Nephron progenitor cell (in vitro differentiated cells): ENCODE results near the gene PET100.

Experiments used
- DNase-seq: peaks from one replicate; pipeline ENCODE4 v3.0.0; 2021
- H3K27ac Mint-ChIP-seq: 2 replicates; pipeline ENCODE4 v1.8.0; 2021; ENCODE audit warnings: mild to moderate bottlenecking, moderate library complexity, mixed read lengths
- H3K27me3 Mint-ChIP-seq: 2 replicates; pipeline ENCODE4 v1.8.0; 2021; ENCODE audit warnings: mild to moderate bottlenecking, low read depth, mixed read lengths; ENCODE audit not compliant: poor library complexity
- H3K36me3 Mint-ChIP-seq: 2 replicates; pipeline ENCODE4 v1.8.0; 2021; ENCODE audit warnings: low read depth, mixed read lengths
- H3K4me1 Mint-ChIP-seq: 2 replicates; pipeline ENCODE4 v1.8.0; 2021; ENCODE audit warnings: mixed read lengths
- H3K4me3 Mint-ChIP-seq: 2 replicates; pipeline ENCODE4 v1.8.0; 2021; ENCODE audit warnings: mild to moderate bottlenecking, moderate library complexity, mixed read lengths
- H3K9me3 Mint-ChIP-seq: 2 replicates; pipeline ENCODE4 v1.8.0; 2021; ENCODE audit warnings: mild to moderate bottlenecking, moderate library complexity, mixed read lengths
- TF ChIP-seq, protein P1 (sequence below): fragments of 200-600 bp; sonication (generic); IDR thresholded peaks from 2 replicates; pipeline ENCODE4 v1.5.0; 2021; ENCODE audit warnings: antibody characterized with exemption

The PET100 gene

DNA sequence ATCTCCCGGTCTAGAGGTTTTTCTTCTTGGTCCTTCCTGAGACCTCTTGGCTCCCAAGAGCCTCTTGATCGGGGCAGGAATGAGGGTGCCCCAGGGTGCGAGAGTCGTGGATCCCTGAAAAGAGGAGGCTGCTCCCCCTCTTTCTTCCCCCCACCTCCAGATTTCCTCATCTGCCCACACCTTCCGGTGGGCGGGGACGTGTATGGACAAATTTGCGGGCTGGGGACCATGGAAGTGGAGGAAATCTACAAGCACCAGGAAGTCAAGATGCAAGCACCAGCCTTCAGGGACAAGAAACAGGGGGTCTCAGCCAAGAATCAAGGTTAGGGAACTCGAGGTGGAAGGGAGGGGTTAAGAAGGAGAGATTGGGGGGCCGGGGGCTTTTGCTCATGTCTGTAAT is 47.3 kb downstream of the PET100 start, which contains the start of gene MCEMP1:
Gene MCEMP1, plus strand, starts transcription at position 237 of the 400 bp plus-strand sequence. Its CDS starts 31 bp downstream, at position 268.
- no peak for DNase-seq
- no peak within 1 kb of the TSS for H3K4me3 Mint-ChIP-seq
- H3K36me3 Mint-ChIP-seq: no peaks in the 10 kb centered on the region
- H3K9me3 Mint-ChIP-seq: peaks cover 15% of the 10 kb centered on the region
- H3K4me1 Mint-ChIP-seq: peaks cover 30% of the 10 kb centered on the region
- H3K27ac Mint-ChIP-seq: no peak within 1 kb of the TSS
- TF ChIP-seq, protein P1, sequence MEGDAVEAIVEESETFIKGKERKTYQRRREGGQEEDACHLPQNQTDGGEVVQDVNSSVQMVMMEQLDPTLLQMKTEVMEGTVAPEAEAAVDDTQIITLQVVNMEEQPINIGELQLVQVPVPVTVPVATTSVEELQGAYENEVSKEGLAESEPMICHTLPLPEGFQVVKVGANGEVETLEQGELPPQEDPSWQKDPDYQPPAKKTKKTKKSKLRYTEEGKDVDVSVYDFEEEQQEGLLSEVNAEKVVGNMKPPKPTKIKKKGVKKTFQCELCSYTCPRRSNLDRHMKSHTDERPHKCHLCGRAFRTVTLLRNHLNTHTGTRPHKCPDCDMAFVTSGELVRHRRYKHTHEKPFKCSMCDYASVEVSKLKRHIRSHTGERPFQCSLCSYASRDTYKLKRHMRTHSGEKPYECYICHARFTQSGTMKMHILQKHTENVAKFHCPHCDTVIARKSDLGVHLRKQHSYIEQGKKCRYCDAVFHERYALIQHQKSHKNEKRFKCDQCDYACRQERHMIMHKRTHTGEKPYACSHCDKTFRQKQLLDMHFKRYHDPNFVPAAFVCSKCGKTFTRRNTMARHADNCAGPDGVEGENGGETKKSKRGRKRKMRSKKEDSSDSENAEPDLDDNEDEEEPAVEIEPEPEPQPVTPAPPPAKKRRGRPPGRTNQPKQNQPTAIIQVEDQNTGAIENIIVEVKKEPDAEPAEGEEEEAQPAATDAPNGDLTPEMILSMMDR: no peak
- peaks cover 72% of the 10 kb centered on the region for H3K27me3 Mint-ChIP-seq

DNA sequence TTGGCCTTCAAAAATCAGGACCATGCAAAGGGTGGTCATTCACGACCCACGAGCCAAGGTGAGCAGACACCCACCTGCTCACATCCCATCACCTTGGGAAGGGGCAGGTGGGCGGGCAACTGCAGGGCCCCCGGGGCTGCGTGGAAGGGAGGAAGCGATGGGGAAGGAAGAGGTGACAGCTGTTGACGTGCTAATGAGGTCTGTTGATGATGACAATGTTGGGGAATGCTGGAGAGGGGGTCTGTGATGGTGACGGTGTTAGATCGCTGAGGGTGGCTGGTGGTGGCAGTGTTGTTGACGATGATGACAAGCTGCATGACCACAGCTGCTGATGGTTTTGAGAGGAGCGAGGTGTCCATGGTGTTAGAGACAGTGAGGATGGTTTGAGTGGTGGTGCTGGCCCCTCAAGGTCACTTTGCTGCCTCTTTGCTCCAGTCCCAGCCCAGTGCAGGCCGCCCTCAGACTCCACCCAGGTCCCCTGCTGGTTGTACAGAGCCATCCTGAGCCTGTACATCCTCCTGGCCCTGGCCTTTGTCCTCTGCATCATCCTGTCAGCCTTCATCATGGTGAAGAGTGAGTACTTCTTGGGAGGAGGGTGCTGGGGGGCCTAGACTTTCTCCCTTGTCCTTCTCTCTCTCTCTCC is 48.2 kb downstream of the PET100 start:
- Mint-ChIP-seq H3K27me3 (peaks cover 64% of the 10 kb centered on the region), H3K4me1 (peaks cover 31% of the 10 kb centered on the region), H3K9me3 (peaks cover 15% of the 10 kb centered on the region), H3K27ac (no peak overlapping the region), H3K36me3 (peaks cover 4% of the 10 kb centered on the region), H3K4me3 (no peak overlapping the region)
- no peak for DNase-seq
- TF ChIP-seq, protein P1: no peak

DNA sequence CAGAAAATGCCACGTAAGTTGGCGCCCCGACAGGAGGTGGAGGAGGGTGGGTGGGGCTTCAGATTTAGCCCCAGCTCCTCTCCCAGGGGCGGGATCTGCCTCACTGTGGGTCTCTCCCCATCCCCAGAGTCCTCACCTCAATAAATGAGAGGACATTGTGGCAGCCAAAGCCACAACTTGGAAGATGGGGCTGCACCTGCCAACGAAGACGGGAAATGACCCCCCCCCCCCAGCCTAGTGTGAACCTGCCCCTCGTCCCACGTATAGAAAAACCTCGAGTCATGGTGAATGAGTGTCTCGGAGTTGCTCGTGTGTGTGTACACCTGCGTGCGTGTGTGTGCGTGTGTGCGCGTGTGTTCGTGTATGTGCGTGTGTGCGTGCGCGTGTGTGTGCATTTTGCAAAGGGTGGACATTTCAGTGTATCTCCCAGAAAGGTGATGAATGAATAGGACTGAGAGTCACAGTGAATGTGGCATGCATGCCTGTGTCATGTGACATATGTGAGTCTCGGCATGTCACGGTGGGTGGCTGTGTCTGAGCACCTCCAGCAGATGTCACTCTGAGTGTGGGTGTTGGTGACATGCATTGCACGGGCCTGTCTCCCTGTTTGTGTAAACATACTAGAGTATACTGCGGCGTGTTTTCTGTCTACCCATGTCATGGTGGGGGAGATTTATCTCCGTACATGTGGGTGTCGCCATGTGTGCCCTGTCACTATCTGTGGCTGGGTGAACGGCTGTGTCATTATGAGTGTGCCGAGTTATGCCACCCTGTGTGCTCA is 49.6 kb downstream of the PET100 start:
- Mint-ChIP-seq H3K36me3 (peaks cover 17% of the 10 kb centered on the region), H3K27me3 (peaks cover 50% of the 10 kb centered on the region), H3K9me3 (peaks cover 6% of the 10 kb centered on the region), H3K27ac (no peak overlapping the region), H3K4me3 (peak overlapping the region; percentile 21), H3K4me1 (peaks cover 31% of the 10 kb centered on the region)
- DNase-seq: no peak
- TF ChIP-seq, protein P1: no peak

DNA sequence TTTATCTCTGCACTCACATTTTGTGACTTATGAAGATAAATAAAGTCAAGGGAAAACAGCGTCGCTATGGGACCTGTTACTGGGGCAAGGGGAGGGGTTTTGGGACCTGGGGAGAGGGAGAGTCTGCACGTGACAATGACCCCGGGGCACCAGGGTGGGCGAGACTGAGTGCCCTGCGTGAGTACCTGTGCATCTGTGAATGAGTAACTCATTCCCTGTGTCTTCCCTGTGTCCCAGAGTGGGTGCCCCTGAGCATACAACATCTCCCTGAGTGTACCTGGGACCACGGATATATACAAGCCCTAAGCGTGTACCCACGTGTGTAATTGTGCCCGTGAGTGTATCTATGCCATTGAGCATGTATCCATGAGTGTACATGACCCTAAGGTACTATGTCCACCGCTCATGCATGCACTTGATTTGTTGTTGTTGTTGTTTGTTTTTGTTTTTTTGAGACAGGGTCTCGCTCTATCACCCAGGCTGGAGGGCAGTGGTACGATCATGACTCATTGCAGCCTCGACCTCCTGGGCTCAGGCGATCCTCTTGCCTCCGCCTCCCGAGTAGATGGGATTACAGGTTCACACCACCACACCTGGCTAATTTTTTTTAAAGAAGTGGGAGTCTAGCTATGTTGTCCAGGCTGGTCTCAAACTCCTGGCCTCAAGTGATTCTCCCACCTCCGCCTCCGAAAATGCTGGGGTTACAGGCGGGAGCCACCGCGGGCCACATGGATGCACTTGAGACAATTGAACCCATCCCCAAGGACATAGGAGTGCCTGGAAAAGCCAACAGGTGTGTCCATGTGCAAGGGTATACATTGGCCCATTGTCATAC is 50.4 kb downstream of the PET100 start:
- no peak for DNase-seq
- peaks cover 42% of the 10 kb centered on the region for H3K27me3 Mint-ChIP-seq
- H3K36me3 Mint-ChIP-seq: peaks cover 17% of the 10 kb centered on the region
- peak overlapping the region; percentile 64 for H3K4me3 Mint-ChIP-seq
- TF ChIP-seq, protein P1: no peak
- no peak overlapping the region for H3K27ac Mint-ChIP-seq
- peaks cover 31% of the 10 kb centered on the region for H3K4me1 Mint-ChIP-seq
- H3K9me3 Mint-ChIP-seq: no peaks in the 10 kb centered on the region

DNA sequence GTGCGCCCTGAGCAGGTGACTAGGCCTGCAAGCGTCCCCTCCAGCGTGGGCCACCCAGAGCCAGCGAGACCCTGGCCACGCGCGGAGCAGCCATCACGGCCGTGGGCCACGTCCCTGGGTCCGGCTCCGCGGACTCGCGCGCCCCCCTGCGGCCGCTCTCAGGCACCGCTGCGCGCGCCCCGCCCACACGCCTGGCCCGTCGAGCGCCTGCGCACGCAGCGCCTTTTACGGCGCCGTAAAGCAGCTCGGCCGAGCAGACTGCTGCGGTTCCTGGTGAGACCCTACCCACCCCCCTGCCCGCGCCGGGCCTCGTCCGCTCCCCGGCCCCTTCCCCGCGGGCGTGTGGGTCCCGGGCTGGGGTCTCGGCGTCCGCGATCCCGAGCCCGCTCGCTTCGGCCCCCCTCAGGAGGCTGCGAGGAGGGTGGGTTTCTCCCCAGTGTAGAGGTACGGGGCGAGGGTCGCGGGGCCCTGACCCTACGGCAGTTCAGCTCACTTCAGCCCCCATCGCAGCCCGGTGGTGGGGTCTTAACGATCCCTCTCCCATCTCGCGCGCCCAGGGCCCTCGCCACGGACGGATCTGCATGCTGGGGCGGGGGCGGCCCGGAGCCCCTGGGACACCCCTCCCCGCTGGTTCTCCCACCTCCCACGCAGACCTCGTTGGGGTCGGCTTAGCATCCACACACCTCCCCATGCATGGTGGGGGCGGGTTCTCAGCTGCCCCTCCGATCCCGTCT is 51.2 kb downstream of the PET100 start, which contains the start of gene TRAPPC5:
Gene TRAPPC5, plus strand, starts transcription at position 228 of the 734 bp plus-strand sequence. CDS start 1,421 bp downstream, outside the sequence.
- TF ChIP-seq, protein P1: peak; percentile 78
- peaks cover 25% of the 10 kb centered on the region for H3K36me3 Mint-ChIP-seq
- DNase-seq: peak; percentile 92
- H3K27me3 Mint-ChIP-seq: peaks cover 38% of the 10 kb centered on the region
- peak within 1 kb of the TSS; percentile 89 for H3K4me3 Mint-ChIP-seq
- H3K27ac Mint-ChIP-seq: no peak within 1 kb of the TSS
- H3K4me1 Mint-ChIP-seq: peaks cover 39% of the 10 kb centered on the region
- no peaks in the 10 kb centered on the region for H3K9me3 Mint-ChIP-seq
